Esophagus muscularis mucosa (tissue), 4 donors: ENCODE results near the gene AARSD1. TPM values are rescaled to one million over a fixed set of nuclear protein-coding genes. Genes with fewer than 3 reads are reported as not detected.
"Not testable (repeated sequence)": the region's sequence is repeated elsewhere in the genome, so short reads cannot be mapped to it uniquely, and the experiment has no call there.

Experiments
- DNase-seq: peaks from one replicate; pipeline ENCODE4 v3.0.0-alpha.2; 2017; ENCODE audit errors: extremely low spot score
- H3K27ac ChIP-seq, 4 donors: fragments of 200-600 bp; sonication (generic); replicated peaks in 1 of 4; 1 replicate in 3 of 4; 2 replicates in 1 of 4; pipeline ENCODE4 v1.5.1; 2016 to 2019; ENCODE audit warnings: mild to moderate bottlenecking in 1 of 4
- H3K27me3 ChIP-seq, 4 donors: fragments of 200-600 bp; sonication (generic); one replicate each; pipeline versions ENCODE4 v1.5.1 to v1.6.0; 2016 to 2019
- H3K36me3 ChIP-seq, 4 donors: fragments of 200-600 bp; sonication (generic); one replicate each; pipeline ENCODE4 v1.5.1; 2016 to 2019
- H3K4me1 ChIP-seq, 4 donors: fragments of 200-600 bp; sonication (generic); one replicate each; pipeline ENCODE4 v1.5.1; 2016 to 2019
- H3K4me3 ChIP-seq, 4 donors: fragments of 200-600 bp; sonication (generic); 1 replicate in 2 of 4; 2 replicates in 2 of 4; pipeline ENCODE4 v1.5.1; 2016 to 2019; ENCODE audit warnings: mild to moderate bottlenecking in 4 of 4, moderate library complexity in 1 of 4
- H3K9me3 ChIP-seq, 4 donors: fragments of 200-600 bp; sonication (generic); 1 replicate in 3 of 4; 2 replicates in 1 of 4; pipeline ENCODE4 v1.5.1; 2016 to 2019
- EP300 ChIP-seq: sonication (generic); formaldehyde crosslinking; IDR thresholded peaks from one replicate; pipeline ENCODE4 v1.6.1; 2017; ENCODE audit warnings: antibody characterized with exemption
- POLR2A ChIP-seq: fragments of 450-650 bp; IDR thresholded peaks from one replicate; pipeline ENCODE4 v1.6.1; 2017; ENCODE audit warnings: antibody characterized with exemption, moderate library complexity, mild to moderate bottlenecking, low read depth
- POLR2AphosphoS5 ChIP-seq, 2 donors: sonication (generic); formaldehyde crosslinking; IDR thresholded peaks; one replicate each; pipeline ENCODE4 v1.6.1; 2017; ENCODE audit warnings: antibody characterized with exemption in 2 of 2
- WGBS: methylation state at CpG from one replicate; pipeline ENCODE4 v1.1.5; 2018; 5-methylcytosine and 5-hydroxymethylcytosine counted together
- intact Hi-C: fragments of 100-400 bp; cut with DNase I; formaldehyde crosslinking; loops from one replicate; pipeline ENCODE4 v1.15.1; 2023
- total RNA-seq, 4 donors: library from RNA; depleted of rRNA; stranded (reverse); fragments of >200 nt; gene quantifications; one replicate each; pipeline versions ENCODE4 v1.1.0 to v1.2.1, GENCODE V29; 2016
- TF ChIP-seq, protein P1 (sequence below), 3 experiments: fragments of 200-600 bp in 2 of 3; fragments of 450-650 bp in 1 of 3; sonication (generic) in 2 of 3; IDR thresholded peaks; one replicate each; pipeline ENCODE4 v1.5.1; 2017 to 2019; ENCODE audit warnings: antibody characterized with exemption in 3 of 3, mild to moderate bottlenecking in 2 of 3, moderate library complexity in 1 of 3

Gene AARSD1
- total RNA-seq, 4 donors from 2014 or later, result 21.9 to 35.7 (median 26.8) TPM

DNA sequence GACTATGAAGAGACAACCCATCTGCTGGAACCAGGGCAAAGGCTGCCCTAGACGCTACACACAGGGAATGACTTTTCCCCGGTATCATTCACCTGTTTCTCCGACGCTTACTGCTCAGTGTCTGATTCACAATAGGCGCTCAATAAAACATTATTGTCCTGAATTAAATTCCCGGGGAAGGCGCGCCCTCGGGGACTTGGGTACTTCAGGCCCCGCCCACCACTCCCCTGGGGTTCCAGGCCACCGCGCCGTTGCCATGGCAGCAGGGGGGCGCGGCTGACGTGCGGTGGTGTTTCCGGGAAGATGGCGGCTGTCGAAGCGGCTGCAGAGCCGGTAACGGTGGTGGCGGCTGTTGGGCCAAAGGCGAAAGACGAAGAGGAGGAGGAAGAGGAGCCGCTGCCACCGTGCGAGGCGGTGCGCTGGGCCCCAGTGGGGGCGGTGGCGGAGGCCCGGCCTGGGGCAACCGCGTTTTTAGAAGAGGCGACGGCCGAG is 16.1 kb upstream of the AARSD1 start, which contains the start of gene RUNDC1:
RUNDC1 (plus strand) TSS at position 292 of the 492 bp plus-strand sequence; CDS start at position 304, 12 bp downstream.
- WGBS, result 0% methylated on average over 5 of the region's 39 CpGs
- peak within 1 kb of the TSS; percentile 85 to 93 (median 88) for H3K27ac ChIP-seq
- H3K9me3 ChIP-seq, result no peaks in the 10 kb centered on the region
- DNase-seq, result peak; percentile 96
- TF ChIP-seq POLR2A, result peak; percentile 34
- TF ChIP-seq POLR2AphosphoS5 (IDR thresholded peaks at IDR 0.05), result peak; percentile 74 to 76
- no peak for TF ChIP-seq EP300
- TF ChIP-seq, protein P1, sequence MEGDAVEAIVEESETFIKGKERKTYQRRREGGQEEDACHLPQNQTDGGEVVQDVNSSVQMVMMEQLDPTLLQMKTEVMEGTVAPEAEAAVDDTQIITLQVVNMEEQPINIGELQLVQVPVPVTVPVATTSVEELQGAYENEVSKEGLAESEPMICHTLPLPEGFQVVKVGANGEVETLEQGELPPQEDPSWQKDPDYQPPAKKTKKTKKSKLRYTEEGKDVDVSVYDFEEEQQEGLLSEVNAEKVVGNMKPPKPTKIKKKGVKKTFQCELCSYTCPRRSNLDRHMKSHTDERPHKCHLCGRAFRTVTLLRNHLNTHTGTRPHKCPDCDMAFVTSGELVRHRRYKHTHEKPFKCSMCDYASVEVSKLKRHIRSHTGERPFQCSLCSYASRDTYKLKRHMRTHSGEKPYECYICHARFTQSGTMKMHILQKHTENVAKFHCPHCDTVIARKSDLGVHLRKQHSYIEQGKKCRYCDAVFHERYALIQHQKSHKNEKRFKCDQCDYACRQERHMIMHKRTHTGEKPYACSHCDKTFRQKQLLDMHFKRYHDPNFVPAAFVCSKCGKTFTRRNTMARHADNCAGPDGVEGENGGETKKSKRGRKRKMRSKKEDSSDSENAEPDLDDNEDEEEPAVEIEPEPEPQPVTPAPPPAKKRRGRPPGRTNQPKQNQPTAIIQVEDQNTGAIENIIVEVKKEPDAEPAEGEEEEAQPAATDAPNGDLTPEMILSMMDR (IDR thresholded peaks at IDR 0.05), result no peak
- intact Hi-C loops, result no loop called here
- no peaks in the 10 kb centered on the region for H3K27me3 ChIP-seq
- H3K36me3 ChIP-seq, result peaks cover 0 to 12% (median 3%) of the 10 kb centered on the region in 4 donors
- peaks cover 19 to 46% (median 36%) of the 10 kb centered on the region in 4 donors for H3K4me1 ChIP-seq
- H3K4me3 ChIP-seq, result peak within 1 kb of the TSS; percentile 83 to 100 (median 92)

DNA sequence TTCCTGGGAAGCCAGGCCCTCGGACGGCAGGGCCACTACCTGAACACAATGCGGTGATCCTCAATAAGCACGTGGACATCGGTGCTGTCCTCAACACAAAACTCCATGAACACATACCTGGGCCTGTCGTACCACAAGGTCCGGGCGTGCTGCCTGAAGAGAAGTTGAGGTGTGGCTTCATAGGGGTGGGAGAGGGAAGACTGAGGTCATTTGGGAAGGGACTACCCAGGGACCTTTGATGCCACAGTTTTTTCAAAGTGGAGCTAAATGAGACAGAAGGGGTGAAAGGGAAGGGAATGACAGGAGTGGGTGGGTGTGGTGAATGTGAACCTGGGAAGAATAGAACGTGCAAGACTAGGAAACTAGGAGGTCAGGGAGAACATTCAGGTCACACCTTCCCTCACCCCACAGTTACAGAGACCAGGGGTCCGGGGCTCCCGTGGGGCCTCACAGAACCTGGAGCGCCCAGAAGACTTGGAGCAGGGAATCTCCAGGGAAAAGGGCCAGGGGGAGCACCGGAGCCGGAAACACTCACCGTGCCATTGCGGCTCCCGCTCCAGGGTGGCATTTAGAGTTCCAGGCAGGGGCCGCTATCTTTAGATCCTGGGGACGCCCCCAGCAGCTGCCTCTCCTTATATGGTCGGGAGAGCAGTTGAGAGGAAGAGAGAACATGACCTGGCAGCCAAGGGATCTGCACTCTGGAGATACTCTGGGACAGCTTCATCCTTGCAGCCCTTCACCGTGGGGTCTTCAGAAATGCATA is 15.4 kb upstream of the AARSD1 start, which contains the start of gene PTGES3L:
PTGES3L (minus strand) TSS at position 570 of the 763 bp plus-strand sequence; CDS start at position 543, 27 bp downstream.
- DNase-seq, result no peak
- peaks cover 19 to 42% (median 33%) of the 10 kb centered on the region in 4 donors for H3K4me1 ChIP-seq
- peaks cover 0 to 6% (median 2%) of the 10 kb centered on the region in 4 donors for H3K36me3 ChIP-seq
- peak in 1 of 2 donors; percentile 48 for TF ChIP-seq POLR2AphosphoS5 (IDR thresholded peaks at IDR 0.05)
- TF ChIP-seq, protein P1 (IDR thresholded peaks at IDR 0.05), result peak in 1 of 3 experiments; percentile 9
- no peak for TF ChIP-seq EP300
- TF ChIP-seq POLR2A, result no peak
- H3K4me3 ChIP-seq, result peak within 1 kb of the TSS; percentile 83 to 100 (median 92)
- intact Hi-C loops, result no loop called here
- no peaks in the 10 kb centered on the region for H3K9me3 ChIP-seq
- H3K27me3 ChIP-seq, result no peaks in the 10 kb centered on the region
- 24% methylated on average over 20 of the region's 21 CpGs for WGBS
- H3K27ac ChIP-seq, result peak within 1 kb of the TSS; percentile 85 to 93 (median 88)

DNA sequence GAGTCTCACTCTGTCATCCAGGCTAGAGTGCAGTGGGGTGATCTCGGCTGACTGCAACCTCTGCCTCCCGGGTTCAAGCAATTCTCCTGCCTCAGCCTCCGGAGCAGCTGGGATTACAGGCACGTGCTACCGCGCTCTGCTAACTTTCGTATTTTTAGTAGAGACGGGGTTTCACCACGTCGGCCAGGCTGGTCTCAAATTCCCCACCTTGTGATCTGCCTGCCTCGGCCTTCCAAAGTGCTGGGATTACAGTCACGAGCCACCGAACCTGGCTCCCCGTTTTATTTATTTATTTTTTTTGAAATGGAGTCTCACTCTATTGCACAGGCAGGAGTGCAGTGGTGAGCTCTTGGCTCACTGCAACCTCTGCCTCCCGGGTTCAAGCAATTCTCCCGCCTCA is 11.4 kb upstream of the AARSD1 start:
- 87% methylated on average over 16 of the region's 16 CpGs for WGBS
- H3K27ac ChIP-seq, DNase-seq, H3K36me3 ChIP-seq, H3K9me3 ChIP-seq, H3K27me3 ChIP-seq, H3K4me3 ChIP-seq, intact Hi-C loops: not testable (repeated sequence)
- peaks cover 10 to 16% (median 14%) of the 10 kb centered on the region in 4 donors for H3K4me1 ChIP-seq

DNA sequence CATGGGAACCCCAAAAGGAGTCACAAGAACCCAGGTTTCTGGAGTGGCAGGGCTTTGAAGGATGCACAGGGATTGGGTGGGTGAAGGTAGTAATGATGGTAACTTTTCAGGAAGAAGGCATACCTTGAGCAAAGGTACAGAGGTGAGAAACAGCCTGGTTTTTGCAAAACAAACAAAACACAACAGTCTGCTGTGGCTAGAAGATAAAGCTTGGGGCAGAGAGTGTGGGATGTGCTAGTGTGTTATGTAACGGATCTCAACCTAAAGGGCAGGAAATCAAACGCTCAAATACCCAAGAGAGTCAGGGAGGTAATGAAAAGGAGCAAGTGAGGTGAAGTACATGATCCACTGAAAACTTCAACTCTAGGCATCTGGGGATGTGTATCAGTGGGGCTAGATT is 11.0 kb upstream of the AARSD1 start:
- H3K4me1 ChIP-seq, result peaks cover 10 to 16% (median 14%) of the 10 kb centered on the region in 4 donors
- intact Hi-C loops, result no loop called here

DNA sequence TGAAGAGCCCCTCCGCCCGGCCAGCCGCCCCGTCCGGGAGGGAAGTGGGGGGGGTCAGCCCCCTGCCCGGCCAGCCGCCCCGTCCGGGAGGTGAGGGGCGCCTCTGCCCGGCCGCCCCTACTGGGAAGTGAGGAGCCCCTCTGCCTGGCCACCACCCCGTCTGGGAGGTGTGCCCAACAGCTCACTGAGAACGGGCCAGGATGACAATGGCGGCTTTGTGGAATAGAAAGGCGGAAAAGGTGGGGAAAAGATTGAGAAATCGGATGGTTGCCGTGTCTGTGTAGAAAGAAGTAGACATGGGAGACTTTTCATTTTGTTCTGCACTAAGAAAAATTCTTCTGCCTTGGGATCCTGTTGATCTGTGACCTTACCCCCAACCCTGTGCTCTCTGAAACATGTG is 9.1 kb upstream of the AARSD1 start:
- H3K27me3 ChIP-seq, DNase-seq, H3K4me3 ChIP-seq, intact Hi-C loops, H3K27ac ChIP-seq, H3K4me1 ChIP-seq, H3K36me3 ChIP-seq, H3K9me3 ChIP-seq: not testable (repeated sequence)
- 79% methylated on average over 6 of the region's 18 CpGs for WGBS

More for the DNA sequence above, 11.0 kb upstream of the AARSD1 start:
- DNase-seq, result no peak
- peaks cover 0 to 3% (median 0%) of the 10 kb centered on the region in 4 donors for H3K36me3 ChIP-seq
- no peaks in the 10 kb centered on the region for H3K27me3 ChIP-seq
- H3K27ac ChIP-seq, result no peak overlapping the region
- H3K9me3 ChIP-seq, result no peaks in the 10 kb centered on the region
- WGBS, result 34% methylated on average over 2 of the region's 2 CpGs
- TF ChIP-seq EP300 (no peak), POLR2A (no peak), POLR2AphosphoS5 (IDR thresholded peaks at IDR 0.05) (no peak)
- TF ChIP-seq, protein P1 (IDR thresholded peaks at IDR 0.05), result no peak
- H3K4me3 ChIP-seq, result no peak overlapping the region
